HepG2 (cell line): ENCODE measurements around the gene ALOX5AP. TPM values are rescaled to one million over a fixed set of nuclear protein-coding genes. Genes with fewer than 3 reads are reported as not detected.
A peak's percentile ranks its signal among the peaks of the same experiment; 100 is the strongest.

Experiments
- CBX5 ChIP-seq: sonication (generic); formaldehyde crosslinking; IDR thresholded peaks from 2 replicates; pipeline ENCODE4 v1.4.0; 2020; ENCODE audit warnings: missing genetic modification reagents, borderline replicate concordance
- FOSL2 ChIP-seq: sonication (generic); formaldehyde crosslinking; IDR thresholded peaks from 2 replicates; pipeline ENCODE4 v1.4.0; 2020; ENCODE audit warnings: missing genetic modification reagents
- ISX ChIP-seq: sonication (generic); formaldehyde crosslinking; conservative IDR thresholded peaks from 2 replicates; pipeline ENCODE4 v1.5.0; 2020; ENCODE audit warnings: missing genetic modification reagents
- KLF12 ChIP-seq: sonication (generic); formaldehyde crosslinking; IDR thresholded peaks from 2 replicates; pipeline ENCODE4 v1.4.0; 2020; ENCODE audit warnings: missing genetic modification reagents, borderline replicate concordance
- RXRB ChIP-seq: IDR thresholded peaks from 2 replicates; pipeline ENCODE4 v1.6.1; 2016; ENCODE audit warnings: borderline replicate concordance, missing genetic modification reagents, missing compliant biosample characterization
- SALL2 ChIP-seq: sonication (generic); formaldehyde crosslinking; IDR thresholded peaks from 2 replicates; pipeline ENCODE4 v1.8.1; 2023; ENCODE audit warnings: mild to moderate bottlenecking, missing genetic modification reagents, inconsistent platforms
- SRSF9 ChIP-seq: fragments of 200-400 bp; formaldehyde crosslinking; IDR thresholded peaks from 2 replicates; pipeline ENCODE4 v1.6.1; 2018; ENCODE audit warnings: borderline replicate concordance, mild to moderate bottlenecking, low read depth, low read length; ENCODE audit not compliant: insufficient read depth, poor library complexity, severe bottlenecking
- ZNF281 ChIP-seq: sonication (generic); formaldehyde crosslinking; IDR thresholded peaks from 2 replicates; pipeline ENCODE4 v1.4.0; 2020; ENCODE audit warnings: missing genetic modification reagents, borderline replicate concordance
- ZNF382 ChIP-seq: sonication (generic); formaldehyde crosslinking; IDR thresholded peaks from 2 replicates; pipeline ENCODE4 v1.5.0; 2020; ENCODE audit warnings: missing genetic modification reagents, mild to moderate bottlenecking, borderline replicate concordance
- ZNF407 ChIP-seq: sonication (generic); formaldehyde crosslinking; IDR thresholded peaks from one replicate; pipeline ENCODE4 v1.5.1; 2020; ENCODE audit warnings: mild to moderate bottlenecking, missing genetic modification reagents; ENCODE audit errors: not compliant biosample characterization
- ZNF484 ChIP-seq: sonication (generic); formaldehyde crosslinking; IDR thresholded peaks from 2 replicates; pipeline ENCODE4 v1.5.1; 2020; ENCODE audit warnings: mild to moderate bottlenecking, low read depth, missing genetic modification reagents, borderline replicate concordance
- ZNF749 ChIP-seq: sonication (generic); formaldehyde crosslinking; IDR thresholded peaks from 2 replicates; pipeline ENCODE4 v1.8.0; 2022; ENCODE audit warnings: mild to moderate bottlenecking, missing genetic modification reagents, moderate library complexity, borderline replicate concordance
- polyA plus RNA-seq, 8 experiments: library from polyadenylated mRNA; depleted of rRNA in 3 of 8; stranded (reverse) in 7 of 8; unstranded in 1 of 8; fragments of >200 nt; fragmentation: Illumina TruSeq in 4 of 8; extraction: Trizol in 4 of 8; gene quantifications; 2 replicates each; pipeline versions ENCODE4 v1.2.1 to v1.2.3, GENCODE V29; 2011 to 2016; ENCODE audit warnings: low read depth in 4 of 8, missing spikeins in 1 of 8, mixed read lengths in 1 of 8; ENCODE audit not compliant: insufficient read depth in 1 of 8
- total RNA-seq, 5 experiments: library from RNA; depleted of rRNA; stranded (reverse); fragments of >200 nt; fragmentation: Illumina TruSeq; extraction: Trizol; gene quantifications; 2 replicates each; pipeline ENCODE4 v1.2.3, GENCODE V29; 2016; ENCODE audit warnings: low read depth in 1 of 5
- TF ChIP-seq, protein P1 (sequence below): IDR thresholded peaks from 2 replicates; pipeline ENCODE4 v1.6.1; 2018; ENCODE audit warnings: missing genetic modification reagents
- TF ChIP-seq, protein P2 (sequence below): sonication (generic); formaldehyde crosslinking; IDR thresholded peaks from 2 replicates; pipeline ENCODE4 v1.4.0; 2020; ENCODE audit warnings: mild to moderate bottlenecking, missing genetic modification reagents

ALOX5AP gene
- total and polyA plus RNA-seq, 2 of the 13 experiments (the other 11 are each of a cell fraction or from before 2014, with no cell fraction given) = 0.97 to 1.2 TPM

DNA sequence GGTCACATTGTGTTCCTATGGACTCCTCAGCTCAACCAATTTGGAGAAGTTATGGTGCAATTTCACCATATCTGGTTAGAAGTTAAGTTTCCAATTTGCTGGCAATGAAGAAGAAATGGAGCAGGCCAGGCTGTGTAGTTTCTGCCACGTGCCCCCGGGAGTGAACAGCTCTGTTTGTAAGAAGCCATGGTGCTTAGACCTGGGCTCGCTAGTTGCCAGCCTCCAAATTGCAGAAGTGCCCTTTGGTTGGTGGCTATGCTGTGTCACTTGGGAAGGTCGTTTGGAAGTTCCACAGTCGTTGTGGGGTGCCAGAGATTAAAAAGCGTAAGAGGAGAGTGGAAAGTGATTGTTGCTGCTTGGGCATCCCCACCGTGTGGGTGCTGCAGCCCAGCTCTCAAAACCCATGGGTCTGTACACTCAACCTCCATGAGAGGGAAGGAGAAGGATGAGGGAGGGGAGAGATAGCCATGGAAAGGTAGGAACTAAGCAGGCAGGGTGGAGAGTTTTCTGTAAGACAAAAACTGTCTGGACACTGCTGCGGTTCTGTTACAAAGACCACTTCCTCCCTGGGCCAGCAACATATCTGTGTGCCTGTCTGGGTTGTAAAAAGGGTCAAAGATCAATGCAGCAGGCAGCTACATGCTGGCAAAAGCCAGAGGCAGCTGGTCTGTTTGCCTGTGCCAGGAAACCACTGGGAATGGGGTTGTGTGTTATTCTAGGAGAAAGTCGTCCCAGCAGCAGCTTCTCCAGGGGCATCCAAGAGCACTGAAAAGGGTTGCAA lies 10.8 kb downstream of the ALOX5AP start (continued):
- TF ChIP-seq KLF12 (CRISPR knock-in tag) (no peak), ZNF407 (no peak), CBX5 (CRISPR knock-in tag) (no peak), SRSF9 (no peak), ZNF281 (CRISPR knock-in tag) (no peak), ISX (CRISPR knock-in tag) (no peak), RXRB (no peak), ZNF749 (CRISPR knock-in tag) (no peak), ZNF484 (no peak), ZNF382 (CRISPR knock-in tag) (no peak), SALL2 (CRISPR knock-in tag) (0 out of 2 replicates have a peak, but pooled peaks have one; percentile 34), FOSL2 (CRISPR knock-in tag) (no peak)
- TF ChIP-seq, protein P1, sequence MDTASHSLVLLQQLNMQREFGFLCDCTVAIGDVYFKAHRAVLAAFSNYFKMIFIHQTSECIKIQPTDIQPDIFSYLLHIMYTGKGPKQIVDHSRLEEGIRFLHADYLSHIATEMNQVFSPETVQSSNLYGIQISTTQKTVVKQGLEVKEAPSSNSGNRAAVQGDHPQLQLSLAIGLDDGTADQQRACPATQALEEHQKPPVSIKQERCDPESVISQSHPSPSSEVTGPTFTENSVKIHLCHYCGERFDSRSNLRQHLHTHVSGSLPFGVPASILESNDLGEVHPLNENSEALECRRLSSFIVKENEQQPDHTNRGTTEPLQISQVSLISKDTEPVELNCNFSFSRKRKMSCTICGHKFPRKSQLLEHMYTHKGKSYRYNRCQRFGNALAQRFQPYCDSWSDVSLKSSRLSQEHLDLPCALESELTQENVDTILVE (CRISPR knock-in tag) = no peak
- TF ChIP-seq, protein P2, sequence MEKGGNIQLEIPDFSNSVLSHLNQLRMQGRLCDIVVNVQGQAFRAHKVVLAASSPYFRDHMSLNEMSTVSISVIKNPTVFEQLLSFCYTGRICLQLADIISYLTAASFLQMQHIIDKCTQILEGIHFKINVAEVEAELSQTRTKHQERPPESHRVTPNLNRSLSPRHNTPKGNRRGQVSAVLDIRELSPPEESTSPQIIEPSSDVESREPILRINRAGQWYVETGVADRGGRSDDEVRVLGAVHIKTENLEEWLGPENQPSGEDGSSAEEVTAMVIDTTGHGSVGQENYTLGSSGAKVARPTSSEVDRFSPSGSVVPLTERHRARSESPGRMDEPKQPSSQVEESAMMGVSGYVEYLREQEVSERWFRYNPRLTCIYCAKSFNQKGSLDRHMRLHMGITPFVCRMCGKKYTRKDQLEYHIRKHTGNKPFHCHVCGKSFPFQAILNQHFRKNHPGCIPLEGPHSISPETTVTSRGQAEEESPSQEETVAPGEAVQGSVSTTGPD (CRISPR knock-in tag) = peak; percentile 60; the same call in 1 of the 2 replicates
